ENCODE data around the gene CDH4. TPM values are rescaled to one million over a fixed set of nuclear protein-coding genes. Genes with fewer than 3 reads are reported as not detected.

Gene CDH4
- total RNA-seq, 1 experiment from 2014 or later, result not detected

DNA sequence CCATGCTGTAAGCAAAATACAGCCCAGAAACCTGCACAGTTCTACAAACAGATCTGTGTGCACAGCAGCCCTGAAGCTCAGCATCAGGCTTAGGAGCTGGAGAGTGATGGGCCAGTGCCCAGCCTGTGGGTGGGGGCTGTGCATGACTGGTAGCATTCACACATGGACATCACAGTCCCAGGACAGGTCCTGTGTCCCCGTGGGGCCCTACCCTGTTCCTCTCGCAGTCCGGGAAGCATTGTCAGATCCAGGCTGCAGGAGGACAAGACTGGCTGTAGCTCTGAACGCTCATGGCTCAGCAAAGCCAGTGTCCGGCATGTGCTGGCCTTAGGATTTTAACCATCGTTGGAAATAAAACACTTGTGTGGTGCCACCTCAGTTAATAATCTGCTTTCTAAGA lies 234.1 kb downstream of the CDH4 start:
- intact Hi-C loops (cut with micrococcal nuclease; ENCODE audit: unreplicated experiment), result no loop called here
- CTCF ChIA-PET, result no interaction called here
- Histone ChIP-seq H3K9me3 (no peaks in the 10 kb centered on the region; the same call in 1 of the 2 replicates), H3K36me3 (ENCODE audit: control insufficient read depth, insufficient read depth, low read length) (no peaks in the 10 kb centered on the region), H3K27me3 (replicated peaks; ENCODE audit: control insufficient read depth, insufficient read depth, low read length) (no peaks in the 10 kb centered on the region), H3K4me1 (no peaks in the 10 kb centered on the region), H3K4me3 (ENCODE audit: low read depth, low read length) (no peak overlapping the region)
- H3K4me1 Mint-ChIP-seq (ENCODE audit: low read depth, unreplicated experiment), result no peaks in the 10 kb centered on the region
- TF ChIP-seq, protein P1, sequence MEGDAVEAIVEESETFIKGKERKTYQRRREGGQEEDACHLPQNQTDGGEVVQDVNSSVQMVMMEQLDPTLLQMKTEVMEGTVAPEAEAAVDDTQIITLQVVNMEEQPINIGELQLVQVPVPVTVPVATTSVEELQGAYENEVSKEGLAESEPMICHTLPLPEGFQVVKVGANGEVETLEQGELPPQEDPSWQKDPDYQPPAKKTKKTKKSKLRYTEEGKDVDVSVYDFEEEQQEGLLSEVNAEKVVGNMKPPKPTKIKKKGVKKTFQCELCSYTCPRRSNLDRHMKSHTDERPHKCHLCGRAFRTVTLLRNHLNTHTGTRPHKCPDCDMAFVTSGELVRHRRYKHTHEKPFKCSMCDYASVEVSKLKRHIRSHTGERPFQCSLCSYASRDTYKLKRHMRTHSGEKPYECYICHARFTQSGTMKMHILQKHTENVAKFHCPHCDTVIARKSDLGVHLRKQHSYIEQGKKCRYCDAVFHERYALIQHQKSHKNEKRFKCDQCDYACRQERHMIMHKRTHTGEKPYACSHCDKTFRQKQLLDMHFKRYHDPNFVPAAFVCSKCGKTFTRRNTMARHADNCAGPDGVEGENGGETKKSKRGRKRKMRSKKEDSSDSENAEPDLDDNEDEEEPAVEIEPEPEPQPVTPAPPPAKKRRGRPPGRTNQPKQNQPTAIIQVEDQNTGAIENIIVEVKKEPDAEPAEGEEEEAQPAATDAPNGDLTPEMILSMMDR (IDR thresholded peaks at IDR 0.05; ENCODE audit: insufficient read depth in 1 of 2, low read depth in 1 of 2, low read length in 1 of 2, severe bottlenecking in 1 of 2, unreplicated experiment in 1 of 2), result no peak
- H3K9me3 Mint-ChIP-seq (ENCODE audit: unreplicated experiment), result peaks cover 13% of the 10 kb centered on the region
- H3K27ac Mint-ChIP-seq (ENCODE audit: unreplicated experiment), result no peak overlapping the region
- H3K36me3 Mint-ChIP-seq (ENCODE audit: insufficient read depth, unreplicated experiment), result no peaks in the 10 kb centered on the region
- H3K4me3 Mint-ChIP-seq (ENCODE audit: unreplicated experiment), result no peak overlapping the region
- BruUV-seq (replicated peaks), result no TSS peak
- POLR2A ChIA-PET, result no interaction called here
- H3K27me3 Mint-ChIP-seq (ENCODE audit: insufficient read depth, unreplicated experiment), result peaks cover 10% of the 10 kb centered on the region
- no peak for DNase-seq

DNA sequence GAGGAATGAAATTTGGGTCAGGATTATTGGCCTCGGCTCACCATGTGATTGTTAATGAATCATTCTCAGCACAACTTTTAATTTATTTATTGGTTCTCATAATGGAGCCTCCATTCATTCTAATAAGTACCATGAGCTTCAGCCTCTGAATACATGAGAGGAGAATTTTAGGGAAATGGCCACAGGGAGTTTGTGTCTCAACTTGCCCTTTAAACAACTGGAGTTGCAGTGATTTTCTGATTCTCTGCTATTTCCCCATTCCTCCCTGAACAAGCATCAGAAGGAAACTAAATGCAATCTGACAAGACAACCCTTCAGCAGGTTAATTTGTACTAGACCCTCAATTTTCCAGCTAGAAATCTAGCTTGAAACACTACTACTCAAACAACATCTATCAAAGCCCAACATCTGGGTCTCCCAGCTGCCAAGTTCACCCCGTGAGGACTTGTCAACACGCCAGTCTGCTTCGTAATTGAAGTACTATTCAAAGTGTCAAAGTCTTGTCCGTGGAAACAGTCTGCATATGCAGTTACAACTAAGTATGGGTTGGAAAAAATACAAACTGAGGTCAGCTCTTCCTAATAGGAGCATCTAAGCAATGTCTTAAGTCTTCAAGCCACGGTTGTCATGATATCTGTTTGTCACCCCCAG lies 235.4 kb downstream of the CDH4 start:
- no TSS peak for BruUV-seq (replicated peaks)
- Histone ChIP-seq H3K9me3 (peaks cover 3% of the 10 kb centered on the region; the same call in 1 of the 2 replicates), H3K36me3 (ENCODE audit: control insufficient read depth, insufficient read depth, low read length) (no peaks in the 10 kb centered on the region), H3K4me3 (ENCODE audit: low read depth, low read length) (no peak overlapping the region), H3K27me3 (replicated peaks; ENCODE audit: control insufficient read depth, insufficient read depth, low read length) (no peaks in the 10 kb centered on the region), H3K4me1 (no peaks in the 10 kb centered on the region)
- intact Hi-C loops (cut with micrococcal nuclease; ENCODE audit: unreplicated experiment), result no loop called here
- H3K27me3 Mint-ChIP-seq (ENCODE audit: insufficient read depth, unreplicated experiment), result peaks cover 10% of the 10 kb centered on the region
- TF ChIP-seq, protein P1 (IDR thresholded peaks at IDR 0.05; ENCODE audit: insufficient read depth in 1 of 2, low read depth in 1 of 2, low read length in 1 of 2, severe bottlenecking in 1 of 2, unreplicated experiment in 1 of 2), result no peak
- no peak overlapping the region for H3K4me3 Mint-ChIP-seq (ENCODE audit: unreplicated experiment)
- H3K27ac Mint-ChIP-seq (ENCODE audit: unreplicated experiment), result no peak overlapping the region
- peaks cover 13% of the 10 kb centered on the region for H3K9me3 Mint-ChIP-seq (ENCODE audit: unreplicated experiment)
- no peaks in the 10 kb centered on the region for H3K4me1 Mint-ChIP-seq (ENCODE audit: low read depth, unreplicated experiment)
- no peaks in the 10 kb centered on the region for H3K36me3 Mint-ChIP-seq (ENCODE audit: insufficient read depth, unreplicated experiment)
- no peak for DNase-seq
- ChIA-PET POLR2A (no interaction called here), CTCF (no interaction called here)

DNA sequence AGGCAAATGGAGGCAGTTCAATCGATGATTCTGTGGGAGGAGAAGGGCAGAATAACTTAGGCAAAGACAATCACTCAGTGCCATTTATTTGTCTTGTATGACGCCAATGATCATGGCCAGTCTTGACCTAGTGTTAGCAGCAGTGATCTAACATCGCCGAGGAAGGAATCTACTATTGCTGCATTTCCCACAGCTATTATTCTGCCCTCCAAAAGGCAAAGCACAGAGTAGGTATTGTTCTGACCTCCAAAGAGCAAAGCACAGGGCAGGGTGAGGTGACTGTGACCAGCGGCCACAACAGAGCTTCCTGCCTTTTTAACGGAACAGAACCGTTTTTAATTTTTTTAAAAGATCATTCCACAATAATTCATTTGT lies 235.9 kb downstream of the CDH4 start:
- peaks cover 13% of the 10 kb centered on the region for H3K9me3 Mint-ChIP-seq (ENCODE audit: unreplicated experiment)
- DNase-seq, result no peak
- Histone ChIP-seq H3K4me3 (ENCODE audit: low read depth, low read length) (no peak overlapping the region), H3K9me3 (peaks cover 7% of the 10 kb centered on the region; the same call in 1 of the 2 replicates), H3K36me3 (ENCODE audit: control insufficient read depth, insufficient read depth, low read length) (no peaks in the 10 kb centered on the region), H3K27me3 (replicated peaks; ENCODE audit: control insufficient read depth, insufficient read depth, low read length) (no peaks in the 10 kb centered on the region), H3K4me1 (no peaks in the 10 kb centered on the region)
- TF ChIP-seq, protein P1 (IDR thresholded peaks at IDR 0.05; ENCODE audit: insufficient read depth in 1 of 2, low read depth in 1 of 2, low read length in 1 of 2, severe bottlenecking in 1 of 2, unreplicated experiment in 1 of 2), result no peak
- intact Hi-C loops (cut with micrococcal nuclease; ENCODE audit: unreplicated experiment), result no loop called here
- H3K4me3 Mint-ChIP-seq (ENCODE audit: unreplicated experiment), result no peak overlapping the region
- ChIA-PET CTCF (no interaction called here), POLR2A (no interaction called here)
- H3K27me3 Mint-ChIP-seq (ENCODE audit: insufficient read depth, unreplicated experiment), result peaks cover 10% of the 10 kb centered on the region
- H3K36me3 Mint-ChIP-seq (ENCODE audit: insufficient read depth, unreplicated experiment), result no peaks in the 10 kb centered on the region
- no TSS peak for BruUV-seq (replicated peaks)
- H3K27ac Mint-ChIP-seq (ENCODE audit: unreplicated experiment), result no peak overlapping the region
- no peaks in the 10 kb centered on the region for H3K4me1 Mint-ChIP-seq (ENCODE audit: low read depth, unreplicated experiment)
